HG02642 (cell line): Measurements from ENCODE around the gene NKAPL.
A peak's percentile ranks its signal among the peaks of the same experiment; 100 is the strongest.

Experiments
- ATAC-seq: cut with Tn5 transposase; IDR thresholded peaks from one replicate; pipeline ENCODE4 v1.9.1; 2021; ENCODE audit warnings: mild to moderate bottlenecking; ENCODE audit not compliant: unreplicated experiment, poor library complexity

The NKAPL gene

DNA sequence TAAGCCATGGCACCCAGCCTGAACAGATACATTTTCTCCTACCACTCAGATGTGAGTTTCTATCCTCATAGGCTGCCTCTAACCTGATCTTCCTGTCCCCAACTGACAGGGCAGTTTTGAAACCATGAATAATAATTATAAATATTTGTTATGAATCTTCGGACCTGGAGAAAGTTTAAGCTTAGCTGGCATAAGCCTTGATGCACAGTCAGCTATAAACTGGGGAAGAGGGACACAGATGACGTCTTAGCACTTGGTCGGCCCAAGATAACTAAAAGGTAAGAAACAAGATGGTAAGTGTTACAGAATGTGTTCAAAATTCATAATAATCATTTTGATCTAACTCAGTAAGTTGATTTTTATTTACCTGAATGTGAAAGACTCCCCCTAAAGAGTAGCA lies 15.2 kb upstream of the NKAPL start:
- no peak for ATAC-seq

GRCh38 chr6:28245206-28245941 lies 13.7 kb upstream of the NKAPL start:
- no peak for ATAC-seq

GRCh38 chr6:28248916-28249315 lies 10.2 kb upstream of the NKAPL start:
- ATAC-seq = no peak

- no peak for ATAC-seq
These were observed 8.3 kb upstream of the NKAPL start for GRCh38 chr6:28250747-28251146.

DNA sequence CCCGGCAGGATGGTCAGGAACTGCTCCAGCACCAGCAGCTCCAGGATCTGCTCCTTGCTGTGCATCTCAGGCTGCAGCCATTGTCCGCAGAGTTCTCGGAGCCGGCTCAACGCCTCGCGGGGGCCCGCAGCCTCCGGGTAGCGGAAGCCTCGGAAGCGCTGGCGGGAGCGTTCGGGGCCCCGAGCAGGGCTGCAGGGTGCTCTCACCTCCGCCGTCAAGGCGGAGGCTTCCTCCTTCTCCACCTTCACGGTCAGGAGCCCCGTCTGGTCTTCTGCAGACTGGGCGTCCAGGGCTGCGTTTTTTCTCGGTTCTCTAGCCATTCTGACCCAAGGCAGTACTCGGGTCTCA lies 7.5 kb upstream of the NKAPL start:
- ATAC-seq = peak; percentile 43

- ATAC-seq = peak; percentile 93
These were observed 6.8 kb upstream of the NKAPL start, which contains the start of gene ZKSCAN4 for GRCh38 chr6:28252009-28252975. Gene ZKSCAN4 (minus strand): TSS chr6:28252269. CDS start chr6:28251980, 289 bp downstream.

DNA sequence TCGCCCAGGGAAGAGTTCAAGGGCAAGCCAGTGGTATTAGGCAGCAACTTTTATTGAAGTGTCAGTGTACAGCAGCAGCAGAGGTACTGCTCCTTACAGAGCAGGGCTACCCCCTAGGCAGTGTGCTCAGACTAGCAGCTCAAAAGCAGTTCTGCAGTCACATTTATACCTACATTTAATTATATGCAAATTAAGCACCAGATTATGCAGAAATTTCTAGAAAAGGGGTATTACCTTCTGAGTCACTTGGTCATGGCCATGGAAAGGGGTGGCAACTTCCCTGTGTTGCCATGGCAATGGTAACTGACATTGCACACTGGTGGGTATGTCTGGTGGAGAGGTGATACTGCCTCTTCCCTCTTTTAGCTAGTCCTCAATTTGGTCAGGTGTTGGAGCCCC lies 5.0 kb upstream of the NKAPL start:
- ATAC-seq = no peak

- ATAC-seq = no peak
These were observed 2.1 kb upstream of the NKAPL start for GRCh38 chr6:28257042-28257441.

GRCh38 chr6:28263922-28264321 lies 4.8 kb downstream of the NKAPL start:
- ATAC-seq = no peak

GRCh38 chr6:28264834-28265401 lies 5.8 kb downstream of the NKAPL start:
- no peak for ATAC-seq

DNA sequence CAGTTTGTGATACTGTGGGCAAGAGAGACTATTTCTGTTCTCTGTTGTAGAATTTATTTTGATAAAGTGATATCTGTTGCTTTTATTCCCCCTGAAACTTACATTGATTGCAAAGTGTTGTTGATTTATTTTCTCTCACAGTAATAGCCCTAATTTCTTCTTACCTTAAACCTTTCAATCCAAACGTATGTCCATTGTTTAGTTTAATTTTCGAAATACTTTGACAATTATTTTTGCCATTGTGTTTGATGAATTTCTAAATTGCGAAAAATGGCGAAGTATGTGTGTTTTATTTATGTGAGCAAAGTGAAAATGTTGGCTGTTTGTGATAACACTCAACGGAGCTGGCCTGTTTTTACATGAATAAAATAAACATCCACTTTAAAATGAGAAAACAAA lies 7.5 kb downstream of the NKAPL start:
- no peak for ATAC-seq

DNA sequence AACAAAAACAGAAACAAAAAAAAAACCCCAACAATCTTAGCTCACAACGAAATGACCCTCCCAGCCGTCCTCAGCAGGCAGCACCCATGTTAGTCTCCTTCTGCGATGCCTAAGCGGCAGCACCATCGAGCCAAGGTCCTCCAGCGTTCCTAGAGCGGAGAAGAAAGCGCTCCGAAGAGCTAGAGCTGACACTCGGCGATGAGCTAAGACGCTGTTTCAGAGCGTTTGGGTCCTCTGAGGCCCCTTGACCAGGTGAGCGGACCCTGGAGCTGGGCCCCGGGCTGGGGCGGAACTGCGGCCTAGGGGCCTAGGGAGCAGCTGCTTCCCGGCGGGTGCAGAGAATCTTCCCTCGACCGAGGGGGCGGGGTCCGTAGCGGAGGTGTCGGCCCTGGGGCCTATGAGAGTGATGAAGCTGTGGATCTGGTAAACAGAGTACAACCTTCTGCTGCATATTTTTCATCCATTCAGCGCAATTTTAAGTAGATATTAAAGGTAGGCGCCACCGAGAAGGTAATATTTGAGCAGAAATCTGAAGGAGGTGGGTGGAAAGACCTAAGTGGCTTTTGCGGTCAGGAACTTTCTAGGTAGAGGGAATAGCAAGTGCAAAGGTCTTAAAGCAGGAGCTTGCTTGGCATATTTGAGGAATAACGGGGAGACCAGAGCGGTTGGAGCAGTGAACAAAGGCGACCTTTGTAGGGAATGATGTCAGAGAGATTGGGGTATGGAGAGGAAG lies 8.0 kb downstream of the NKAPL start, which contains the start of gene ZSCAN26:
ZSCAN26 (plus strand) TSS at position 182 of the 733 bp plus-strand sequence. CDS start 4,777 bp downstream, outside the sequence.
- peak; percentile 94 for ATAC-seq

DNA sequence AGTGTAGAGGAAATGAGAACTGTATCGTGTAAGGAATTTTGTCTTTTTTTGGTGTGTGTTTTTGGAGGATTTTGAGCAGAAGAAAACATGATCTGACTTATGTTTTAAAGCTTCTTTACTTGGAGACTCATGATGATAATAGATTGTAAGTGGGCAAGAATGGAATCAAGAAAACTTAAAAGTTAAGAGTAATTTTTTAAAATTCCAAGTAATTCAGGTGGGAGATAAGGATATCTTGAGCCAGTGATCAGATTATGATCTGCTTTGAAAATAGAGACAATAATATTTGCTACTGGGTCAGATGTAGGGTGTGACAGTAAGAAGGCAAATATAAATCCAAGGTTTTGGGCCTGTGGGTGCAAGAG lies 8.6 kb downstream of the NKAPL start:
- ATAC-seq = no peak

GRCh38 chr6:28269492-28269891 lies 10.4 kb downstream of the NKAPL start:
- ATAC-seq = no peak

DNA sequence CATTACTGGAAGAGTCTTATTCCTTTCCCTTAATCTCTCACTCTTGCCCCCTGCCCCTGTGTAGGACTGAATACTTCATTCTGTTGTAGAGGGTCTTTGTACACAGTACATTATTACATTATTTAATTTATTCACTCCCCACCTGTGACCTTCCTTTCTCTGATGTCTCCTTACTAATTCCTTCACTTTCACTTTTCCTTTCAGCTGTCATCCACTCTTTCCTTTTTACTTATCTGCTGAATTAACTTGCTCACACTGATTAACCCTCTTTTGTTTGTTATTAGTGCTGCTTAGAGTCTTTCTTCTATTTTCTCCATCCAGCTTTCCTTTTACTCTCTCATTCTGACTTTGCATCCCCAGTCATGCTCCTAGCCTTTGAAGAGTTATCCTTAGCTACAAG lies 15.8 kb downstream of the NKAPL start:
- no peak for ATAC-seq

DNA sequence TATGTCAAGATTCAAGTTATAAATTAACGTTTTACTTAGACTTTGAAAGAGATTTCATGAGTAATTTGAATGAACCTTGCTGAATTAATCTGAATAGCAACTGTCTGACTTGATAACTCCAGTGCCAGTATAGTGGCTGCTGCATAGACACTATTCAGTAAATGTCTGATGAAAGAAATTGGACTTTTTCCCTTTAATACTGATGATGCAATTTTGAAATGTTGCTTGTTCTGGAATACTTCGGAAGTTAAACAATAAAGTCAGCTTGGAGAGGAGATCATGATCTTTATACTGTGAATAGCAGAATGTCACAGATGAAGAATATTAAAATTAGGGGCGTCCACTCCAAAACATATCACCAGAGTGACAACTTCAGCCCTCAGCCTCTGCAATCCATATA lies 18.6 kb downstream of the NKAPL start:
- no peak for ATAC-seq

DNA sequence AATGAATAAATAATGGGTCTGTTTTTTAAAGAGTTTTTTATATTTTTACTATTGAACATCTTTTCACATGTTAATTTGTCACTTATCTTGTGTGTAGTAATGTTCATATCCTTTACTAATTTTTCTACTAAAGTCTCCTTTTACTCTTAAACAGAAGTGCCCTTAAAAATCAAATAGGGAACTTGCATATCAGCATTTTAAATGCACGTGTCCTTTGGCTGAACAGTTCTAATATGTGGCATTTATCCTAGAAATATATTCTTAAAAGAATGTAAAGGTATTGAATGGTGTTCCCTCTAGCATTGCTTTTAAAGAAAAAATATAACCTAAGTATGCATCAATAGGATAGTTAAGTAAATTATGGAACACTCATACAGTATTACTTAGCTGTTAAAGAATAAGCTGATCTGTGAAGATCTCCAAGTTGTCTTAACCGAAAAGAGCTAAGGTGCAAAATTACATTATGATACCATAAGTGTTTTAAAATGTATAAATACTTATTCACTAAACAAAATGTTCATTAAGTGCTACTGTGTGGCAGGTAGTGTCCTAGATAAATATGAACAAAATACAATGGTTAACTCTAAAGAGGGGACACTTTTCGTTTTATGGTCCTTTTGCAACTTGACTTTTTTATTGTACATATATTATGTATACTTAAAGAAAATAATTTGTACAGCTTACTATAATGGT lies 21.6 kb downstream of the NKAPL start:
- no peak for ATAC-seq

DNA sequence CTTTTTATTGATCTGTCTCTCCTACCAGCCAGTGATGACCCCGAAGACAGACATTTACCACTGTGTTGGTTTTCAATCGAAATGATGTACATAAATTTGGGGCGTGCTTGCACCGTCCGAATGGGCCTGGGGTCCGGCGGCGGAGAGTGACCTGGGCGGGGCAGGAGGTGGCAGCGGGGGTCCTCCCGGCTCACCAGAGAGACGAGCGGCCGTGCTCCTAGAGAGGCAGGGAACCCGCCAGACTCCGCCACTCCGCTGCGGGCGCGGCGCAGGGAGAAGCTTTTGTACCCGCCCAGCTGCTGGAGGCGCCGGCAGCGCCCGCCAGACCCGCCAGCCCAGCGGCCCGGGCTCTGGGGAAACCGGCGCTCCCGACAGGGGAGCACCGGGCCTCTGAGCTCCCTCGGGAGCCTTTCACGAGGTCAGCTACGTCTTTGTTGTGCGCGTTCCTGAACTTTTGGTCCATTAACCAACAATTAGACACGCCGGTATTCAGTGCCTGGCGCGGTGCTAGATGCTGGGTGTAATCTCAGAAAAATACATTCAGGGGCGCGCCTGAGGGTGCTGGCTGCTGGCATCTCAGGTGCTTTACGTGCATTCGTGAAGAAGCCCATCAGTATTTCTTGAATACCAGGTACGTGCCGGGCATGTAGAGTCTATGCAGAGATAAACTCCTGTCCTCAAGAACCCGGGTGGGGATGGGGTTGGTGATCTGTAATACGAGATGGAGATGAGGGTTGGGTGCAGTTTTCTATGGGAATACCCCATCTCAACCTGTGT lies 22.4 kb downstream of the NKAPL start, which contains the start of gene PGBD1:
PGBD1 (plus strand) TSS at position 285 of the 777 bp plus-strand sequence. CDS start 2,242 bp downstream, outside the sequence.
- peak; percentile 90 for ATAC-seq

- ATAC-seq = no peak
These were observed 23.8 kb downstream of the NKAPL start for GRCh38 chr6:28282926-28283325.
